ENCODE data around the gene ANGEL1. TPM values are rescaled to one million over a fixed set of nuclear protein-coding genes. Genes with fewer than 3 reads are reported as not detected.

Gene ANGEL1
- total RNA-seq, 2 experiments from 2014 or later, result 17.6 to 33.7 TPM

- BruUV-seq (replicated peaks), result no TSS peak
- H3K79me2 ChIP-seq (ENCODE audit: insufficient read depth, low read depth, low read length), result no peaks in the 10 kb centered on the region
- no peak overlapping the region for H3K4me2 ChIP-seq (ENCODE audit: low read length)
- ChIA-PET POLR2A (interaction anchor here (0.7 to 1.4 kb wide), 2 partner anchors 14 to 42 kb away, joined by 3 read pairs; no protein-coding TSS in a partner anchor), CTCF (ENCODE audit: unreplicated experiment) (interaction anchor here (1.3 kb wide), 1 partner anchor 14 kb away, joined by 3 read pairs; no protein-coding TSS in a partner anchor)
- no peaks in the 10 kb centered on the region for H3K9me2 ChIP-seq (ENCODE audit: insufficient read depth, low read length)
- intact Hi-C loops (cut with micrococcal nuclease; ENCODE audit: unreplicated experiment), result no loop called here
- TF ChIP-seq CTCF (conservative IDR thresholded peaks at IDR 0.05; ENCODE audit: low read length) (no peak), EZH2phosphoT487 (IDR thresholded peaks at IDR 0.05; ENCODE audit: borderline replicate concordance, low read depth, low read length) (no peak)
- DNase-seq (ENCODE audit: low spot score), result no peak
- H4K20me1 ChIP-seq (ENCODE audit: insufficient read depth, low read length), result no peaks in the 10 kb centered on the region
- H2AFZ ChIP-seq (ENCODE audit: low read length), result no peak overlapping the region
- H3K4me1 ChIP-seq (ENCODE audit: insufficient read depth, low read length, poor library complexity, severe bottlenecking), result peaks cover 11% of the 10 kb centered on the region
- H3K27ac ChIP-seq (ENCODE audit: low read depth, low read length, poor library complexity, severe bottlenecking), result no peak overlapping the region
- no peak overlapping the region for H3K4me3 ChIP-seq (ENCODE audit: low read depth, low read length, poor library complexity, severe bottlenecking)
- H3K36me3 ChIP-seq (ENCODE audit: insufficient read depth, low read length), result no peaks in the 10 kb centered on the region
- H3K9me3 ChIP-seq (ENCODE audit: low read length), result no peaks in the 10 kb centered on the region
Observed at GRCh38 chr14:76770521-76771436, 41.9 kb downstream of the ANGEL1 start.

GRCh38 chr14:76769636-76770292 lies 42.9 kb downstream of the ANGEL1 start:
- Histone ChIP-seq H3K9me3 (ENCODE audit: low read length) (no peaks in the 10 kb centered on the region), H3K79me2 (ENCODE audit: insufficient read depth, low read depth, low read length) (no peaks in the 10 kb centered on the region), H2AFZ (ENCODE audit: low read length) (no peak overlapping the region), H3K4me1 (ENCODE audit: insufficient read depth, low read length, poor library complexity, severe bottlenecking) (peaks cover 11% of the 10 kb centered on the region), H3K4me2 (ENCODE audit: low read length) (no peak overlapping the region), H4K20me1 (ENCODE audit: insufficient read depth, low read length) (no peaks in the 10 kb centered on the region), H3K36me3 (ENCODE audit: insufficient read depth, low read length) (no peaks in the 10 kb centered on the region), H3K4me3 (ENCODE audit: low read depth, low read length, poor library complexity, severe bottlenecking) (no peak overlapping the region), H3K27ac (ENCODE audit: low read depth, low read length, poor library complexity, severe bottlenecking) (no peak overlapping the region), H3K9me2 (ENCODE audit: insufficient read depth, low read length) (no peaks in the 10 kb centered on the region)
- intact Hi-C loops (cut with micrococcal nuclease; ENCODE audit: unreplicated experiment), result no loop called here
- DNase-seq (ENCODE audit: low spot score), result no peak
- CTCF ChIA-PET (ENCODE audit: unreplicated experiment), result interaction anchor here (0.7 kb wide), 1 partner anchor 20 kb away, joined by 6 read pairs; no protein-coding TSS in a partner anchor
- TF ChIP-seq EZH2phosphoT487 (IDR thresholded peaks at IDR 0.05; ENCODE audit: borderline replicate concordance, low read depth, low read length) (no peak), CTCF (conservative IDR thresholded peaks at IDR 0.05; ENCODE audit: low read length) (no peak)
- no TSS peak for BruUV-seq (replicated peaks)
- POLR2A ChIA-PET, result interaction anchor here (1.4 to 1.7 kb wide), 2 partner anchors 11 to 15 kb away, joined by 3 read pairs; no protein-coding TSS in a partner anchor

All from OCI-LY7 (cell line).